Measurements from ENCODE around the gene NCOA1.
"Not testable (repeated sequence)": the region's sequence is repeated elsewhere in the genome, so short reads cannot be mapped to it uniquely, and the experiment has no call there.

The NCOA1 gene

DNA sequence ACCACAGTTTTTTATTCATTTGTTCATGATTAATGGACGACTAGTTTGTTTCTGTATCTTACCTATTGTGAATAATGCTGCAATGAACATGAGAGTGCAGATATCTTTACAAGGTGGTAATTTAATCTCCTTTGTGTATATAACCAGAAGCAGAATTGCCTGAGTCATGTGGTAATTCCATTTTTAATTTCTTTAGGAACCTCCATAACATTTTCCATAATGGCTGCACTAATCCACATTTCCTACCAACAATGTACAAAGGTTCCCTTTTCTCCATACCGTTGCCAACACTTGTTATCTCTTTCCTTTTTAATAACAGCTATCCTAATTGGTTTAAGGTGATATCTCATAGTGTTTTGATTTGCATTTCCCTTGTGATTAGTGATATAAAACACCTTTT lies 36.5 kb downstream of the NCOA1 start:
- no peak for DNase-seq (ENCODE audit: low spot score)
- in situ Hi-C loops (cut with MboI; ENCODE audit: low sequenced_read_pairs, unreplicated experiment): no loop called here
- TF ChIP-seq, protein P1, sequence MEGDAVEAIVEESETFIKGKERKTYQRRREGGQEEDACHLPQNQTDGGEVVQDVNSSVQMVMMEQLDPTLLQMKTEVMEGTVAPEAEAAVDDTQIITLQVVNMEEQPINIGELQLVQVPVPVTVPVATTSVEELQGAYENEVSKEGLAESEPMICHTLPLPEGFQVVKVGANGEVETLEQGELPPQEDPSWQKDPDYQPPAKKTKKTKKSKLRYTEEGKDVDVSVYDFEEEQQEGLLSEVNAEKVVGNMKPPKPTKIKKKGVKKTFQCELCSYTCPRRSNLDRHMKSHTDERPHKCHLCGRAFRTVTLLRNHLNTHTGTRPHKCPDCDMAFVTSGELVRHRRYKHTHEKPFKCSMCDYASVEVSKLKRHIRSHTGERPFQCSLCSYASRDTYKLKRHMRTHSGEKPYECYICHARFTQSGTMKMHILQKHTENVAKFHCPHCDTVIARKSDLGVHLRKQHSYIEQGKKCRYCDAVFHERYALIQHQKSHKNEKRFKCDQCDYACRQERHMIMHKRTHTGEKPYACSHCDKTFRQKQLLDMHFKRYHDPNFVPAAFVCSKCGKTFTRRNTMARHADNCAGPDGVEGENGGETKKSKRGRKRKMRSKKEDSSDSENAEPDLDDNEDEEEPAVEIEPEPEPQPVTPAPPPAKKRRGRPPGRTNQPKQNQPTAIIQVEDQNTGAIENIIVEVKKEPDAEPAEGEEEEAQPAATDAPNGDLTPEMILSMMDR (IDR thresholded peaks at IDR 0.05; ENCODE audit: borderline replicate concordance, control extremely low read depth, extremely low read depth, insufficient read depth, missing control alignments): no peak

DNA sequence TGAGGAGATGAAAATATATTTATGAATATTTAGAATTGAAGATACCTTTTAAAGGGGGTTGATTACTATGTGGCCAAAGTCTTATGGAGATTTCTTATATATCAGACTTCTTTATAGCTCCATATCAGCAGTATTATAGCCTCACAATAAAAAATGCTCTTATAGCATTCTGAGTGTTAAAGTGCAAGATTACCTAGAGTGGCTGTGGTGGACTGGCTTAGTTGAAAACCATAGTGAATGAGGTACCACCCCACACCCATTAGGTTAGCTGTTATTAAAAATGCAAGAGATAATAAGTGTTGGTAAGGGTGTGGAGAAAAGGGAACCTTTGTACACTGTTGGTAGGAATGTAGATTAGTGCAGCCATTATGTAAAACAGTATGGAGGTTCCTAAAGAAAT lies 39.7 kb downstream of the NCOA1 start:
- in situ Hi-C loops (cut with MboI; ENCODE audit: low sequenced_read_pairs, unreplicated experiment): no loop called here
- DNase-seq (ENCODE audit: low spot score): no peak
- TF ChIP-seq, protein P1 (IDR thresholded peaks at IDR 0.05; ENCODE audit: borderline replicate concordance, control extremely low read depth, extremely low read depth, insufficient read depth, missing control alignments): no peak

DNA sequence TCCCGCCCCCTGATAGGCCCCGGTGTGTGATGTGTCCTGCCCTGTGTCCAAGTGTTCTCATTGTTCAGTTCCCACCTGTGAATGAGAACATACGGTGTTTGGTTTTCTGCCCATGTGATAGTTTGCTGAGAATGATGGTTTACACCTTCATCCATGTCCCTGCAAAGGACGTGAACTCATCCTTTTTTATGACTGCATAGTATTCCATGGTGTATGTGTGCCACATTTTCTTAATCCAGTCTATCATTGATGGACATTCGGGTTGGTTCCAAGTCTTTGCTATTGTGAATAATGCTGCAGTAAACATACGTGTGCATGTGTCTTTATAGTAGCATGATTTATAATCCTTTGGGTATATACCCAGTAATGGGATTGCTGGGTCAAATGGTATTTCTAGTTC lies 40.6 kb downstream of the NCOA1 start:
- DNase-seq (ENCODE audit: low spot score); in situ Hi-C loops (cut with MboI; ENCODE audit: low sequenced_read_pairs, unreplicated experiment): not testable (repeated sequence)

DNA sequence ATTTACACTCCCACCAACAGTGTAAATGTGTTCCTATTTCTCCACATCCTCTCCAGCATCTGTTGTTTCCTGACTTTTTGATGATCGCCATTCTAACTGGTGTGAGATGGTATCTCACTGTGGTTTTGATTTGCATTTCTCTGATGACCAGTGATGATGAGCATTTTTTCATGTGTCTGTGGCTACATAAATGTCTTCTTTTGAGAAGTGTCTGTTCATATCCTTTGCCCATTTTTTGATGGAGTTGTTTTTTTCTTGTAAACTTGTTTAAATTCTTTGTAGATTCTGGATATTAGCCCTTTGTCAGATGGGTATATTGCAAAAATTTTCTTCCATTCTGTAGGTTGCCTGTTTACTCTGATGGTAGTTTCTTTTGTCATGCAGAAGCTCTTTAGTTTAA lies 41.0 kb downstream of the NCOA1 start:
- in situ Hi-C loops (cut with MboI; ENCODE audit: low sequenced_read_pairs, unreplicated experiment); DNase-seq (ENCODE audit: low spot score): not testable (repeated sequence)

DNA sequence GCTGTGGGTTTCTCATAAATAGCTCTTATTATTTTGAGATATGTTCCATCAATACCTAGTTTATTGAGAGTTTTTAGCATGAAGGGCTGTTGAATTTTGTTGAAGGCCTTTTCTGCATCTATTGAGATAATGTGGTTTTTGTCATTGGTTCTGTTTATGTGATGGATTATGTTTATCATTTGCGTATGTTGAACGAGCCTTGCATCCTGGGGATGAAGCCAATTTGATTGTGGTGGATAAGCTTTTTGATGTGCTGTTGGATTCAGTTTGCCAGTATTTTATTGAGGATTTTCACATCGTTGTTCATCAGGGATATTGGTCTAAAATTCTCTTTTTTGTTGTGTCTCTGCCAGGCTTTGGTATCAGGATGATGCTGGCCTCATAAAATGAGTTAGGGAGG lies 42.5 kb downstream of the NCOA1 start:
- in situ Hi-C loops (cut with MboI; ENCODE audit: low sequenced_read_pairs, unreplicated experiment); DNase-seq (ENCODE audit: low spot score): not testable (repeated sequence)

DNA sequence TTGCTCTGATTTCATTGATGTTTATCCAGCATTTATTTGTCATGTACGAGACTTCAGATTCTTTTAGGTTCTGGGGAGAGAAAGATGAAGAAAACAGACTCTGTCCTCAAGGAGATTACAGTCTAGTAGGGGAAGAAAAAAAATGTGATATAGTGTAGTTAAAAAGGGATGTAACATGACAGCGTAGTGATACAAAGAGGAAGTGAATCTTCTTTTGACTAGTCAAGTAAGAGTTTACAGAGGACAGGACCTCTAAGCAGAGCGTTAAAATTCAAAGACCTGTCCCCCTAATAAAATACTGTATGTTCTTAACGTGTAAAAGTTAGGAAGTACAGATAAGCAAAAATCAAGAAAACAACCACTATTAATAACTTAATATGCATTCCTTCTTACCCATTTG lies 47.7 kb downstream of the NCOA1 start:
- DNase-seq (ENCODE audit: low spot score): no peak
- TF ChIP-seq, protein P1 (IDR thresholded peaks at IDR 0.05; ENCODE audit: borderline replicate concordance, control extremely low read depth, extremely low read depth, insufficient read depth, missing control alignments): no peak
- in situ Hi-C loops (cut with MboI; ENCODE audit: low sequenced_read_pairs, unreplicated experiment): no loop called here

DNA sequence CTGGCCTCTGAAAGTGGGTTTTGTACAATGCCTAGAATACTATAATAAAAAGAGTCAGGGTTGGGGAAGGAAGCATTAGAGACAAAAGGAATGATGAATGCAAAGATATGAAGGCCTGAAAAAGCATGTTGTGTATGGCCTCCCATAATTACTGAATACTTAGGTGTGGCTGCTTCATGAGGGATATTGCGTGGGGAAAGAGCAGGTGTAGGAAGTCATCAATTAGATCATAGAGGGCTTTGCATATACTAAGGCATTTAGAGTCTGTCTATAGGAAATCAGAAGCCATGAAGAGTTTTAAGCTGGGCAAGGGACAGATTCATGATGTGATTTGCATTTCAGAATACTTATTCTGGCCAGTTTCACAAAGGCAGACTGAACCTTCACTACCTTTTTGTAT lies 48.2 kb downstream of the NCOA1 start:
- TF ChIP-seq, protein P1 (IDR thresholded peaks at IDR 0.05; ENCODE audit: borderline replicate concordance, control extremely low read depth, extremely low read depth, insufficient read depth, missing control alignments): no peak
- no peak for DNase-seq (ENCODE audit: low spot score)
- in situ Hi-C loops (cut with MboI; ENCODE audit: low sequenced_read_pairs, unreplicated experiment): no loop called here

DNA sequence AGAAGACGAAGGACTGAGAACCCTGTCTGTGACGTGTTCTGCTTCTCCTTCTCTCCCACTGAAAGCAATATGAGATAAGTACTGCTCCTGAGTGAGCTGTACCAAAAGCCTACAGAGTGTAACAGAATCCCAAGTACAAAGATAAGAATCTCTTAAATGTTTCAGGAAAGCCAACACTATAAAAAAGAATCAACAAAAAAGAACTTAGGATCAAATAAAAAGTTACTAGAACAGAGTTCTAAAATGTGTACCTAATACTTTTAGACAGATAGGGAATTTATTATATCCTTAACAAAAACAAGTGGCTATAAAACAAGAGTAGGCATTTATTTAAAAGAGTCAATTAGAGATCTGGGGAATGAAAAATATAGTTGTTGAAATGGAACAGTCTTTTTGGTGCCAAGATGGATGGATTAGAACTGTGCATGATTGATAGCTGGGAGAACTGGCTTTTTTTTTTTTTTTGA lies 49.0 kb downstream of the NCOA1 start:
- in situ Hi-C loops (cut with MboI; ENCODE audit: low sequenced_read_pairs, unreplicated experiment): no loop called here
- DNase-seq (ENCODE audit: low spot score): no peak
- TF ChIP-seq, protein P1 (IDR thresholded peaks at IDR 0.05; ENCODE audit: borderline replicate concordance, control extremely low read depth, extremely low read depth, insufficient read depth, missing control alignments): no peak

Measured in GM13976 (cell line).